ENCODE results near the gene TNFSF4.

DNA sequence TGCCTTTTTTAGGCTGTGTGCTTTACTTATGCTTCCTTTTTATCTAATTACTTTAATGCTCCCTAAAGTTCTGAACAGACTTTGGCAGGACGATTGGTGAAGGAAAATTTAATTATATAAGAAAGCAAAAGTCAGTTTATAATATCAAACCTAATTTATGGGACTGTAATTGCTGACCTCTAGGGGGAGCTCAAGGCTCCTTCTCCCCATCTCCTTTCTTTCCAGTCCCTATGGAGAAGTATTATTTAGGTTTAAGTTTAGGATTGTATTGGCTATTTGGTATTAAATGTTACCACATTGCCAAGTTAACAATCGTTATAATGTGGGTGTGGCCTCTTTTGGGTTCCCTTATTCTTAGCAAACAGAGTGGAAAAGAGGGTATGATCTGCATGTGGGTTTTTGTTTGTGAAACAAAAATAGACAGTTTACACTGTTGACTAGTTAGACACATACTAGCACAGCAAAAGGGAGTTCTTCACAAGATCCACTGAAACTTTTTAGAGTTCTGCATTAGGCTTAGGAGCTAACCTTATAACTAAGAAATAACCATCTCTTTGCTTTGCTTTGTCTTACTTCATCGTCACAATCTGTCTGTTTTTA, 48.2 kb upstream of the TNFSF4 start:
- TF ChIP-seq, protein P1, sequence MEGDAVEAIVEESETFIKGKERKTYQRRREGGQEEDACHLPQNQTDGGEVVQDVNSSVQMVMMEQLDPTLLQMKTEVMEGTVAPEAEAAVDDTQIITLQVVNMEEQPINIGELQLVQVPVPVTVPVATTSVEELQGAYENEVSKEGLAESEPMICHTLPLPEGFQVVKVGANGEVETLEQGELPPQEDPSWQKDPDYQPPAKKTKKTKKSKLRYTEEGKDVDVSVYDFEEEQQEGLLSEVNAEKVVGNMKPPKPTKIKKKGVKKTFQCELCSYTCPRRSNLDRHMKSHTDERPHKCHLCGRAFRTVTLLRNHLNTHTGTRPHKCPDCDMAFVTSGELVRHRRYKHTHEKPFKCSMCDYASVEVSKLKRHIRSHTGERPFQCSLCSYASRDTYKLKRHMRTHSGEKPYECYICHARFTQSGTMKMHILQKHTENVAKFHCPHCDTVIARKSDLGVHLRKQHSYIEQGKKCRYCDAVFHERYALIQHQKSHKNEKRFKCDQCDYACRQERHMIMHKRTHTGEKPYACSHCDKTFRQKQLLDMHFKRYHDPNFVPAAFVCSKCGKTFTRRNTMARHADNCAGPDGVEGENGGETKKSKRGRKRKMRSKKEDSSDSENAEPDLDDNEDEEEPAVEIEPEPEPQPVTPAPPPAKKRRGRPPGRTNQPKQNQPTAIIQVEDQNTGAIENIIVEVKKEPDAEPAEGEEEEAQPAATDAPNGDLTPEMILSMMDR (IDR thresholded peaks at IDR 0.05 in 2 of 3, conservative IDR thresholded peaks at IDR 0.05 in 1 of 3; ENCODE audit: borderline replicate concordance in 1 of 3, insufficient read depth in 1 of 3, low read depth in 2 of 3, low read length in 2 of 3) = peak; percentile 48 to 89 (median 78); a peak in 5 of 6 replicates
- TF ChIP-seq TCF7L2 (IDR thresholded peaks at IDR 0.05; ENCODE audit: borderline replicate concordance, extremely low read depth, insufficient read depth, insufficient read length) = no peak
- no peak for TF ChIP-seq ZFX (IDR thresholded peaks at IDR 0.05)
- TF ChIP-seq POLR2AphosphoS5 (IDR thresholded peaks at IDR 0.05; ENCODE audit: low read depth, low read length) = no peak
- TF ChIP-seq, protein P2, sequence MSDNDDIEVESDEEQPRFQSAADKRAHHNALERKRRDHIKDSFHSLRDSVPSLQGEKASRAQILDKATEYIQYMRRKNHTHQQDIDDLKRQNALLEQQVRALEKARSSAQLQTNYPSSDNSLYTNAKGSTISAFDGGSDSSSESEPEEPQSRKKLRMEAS (IDR thresholded peaks at IDR 0.05) = no peak
- TF ChIP-seq EZH2 (IDR thresholded peaks at IDR 0.05) = no peak
- TF ChIP-seq CEBPB (IDR thresholded peaks at IDR 0.05; ENCODE audit: low read depth) = no peak
- TF ChIP-seq ZNF274 (IDR thresholded peaks at IDR 0.05; ENCODE audit: low read depth, low read length) = no peak
- TF ChIP-seq CBX3 (IDR thresholded peaks at IDR 0.05; ENCODE audit: low read depth) = no peak
- TF ChIP-seq POLR2A (IDR thresholded peaks at IDR 0.05; ENCODE audit: borderline replicate concordance, extremely low read depth, insufficient read depth, insufficient read length) = no peak
- no peak for TF ChIP-seq EGR1 (IDR thresholded peaks at IDR 0.05; ENCODE audit: low read depth)
- TF ChIP-seq SIN3A (IDR thresholded peaks at IDR 0.05; ENCODE audit: low read depth) = no peak
- TF ChIP-seq, protein P3, sequence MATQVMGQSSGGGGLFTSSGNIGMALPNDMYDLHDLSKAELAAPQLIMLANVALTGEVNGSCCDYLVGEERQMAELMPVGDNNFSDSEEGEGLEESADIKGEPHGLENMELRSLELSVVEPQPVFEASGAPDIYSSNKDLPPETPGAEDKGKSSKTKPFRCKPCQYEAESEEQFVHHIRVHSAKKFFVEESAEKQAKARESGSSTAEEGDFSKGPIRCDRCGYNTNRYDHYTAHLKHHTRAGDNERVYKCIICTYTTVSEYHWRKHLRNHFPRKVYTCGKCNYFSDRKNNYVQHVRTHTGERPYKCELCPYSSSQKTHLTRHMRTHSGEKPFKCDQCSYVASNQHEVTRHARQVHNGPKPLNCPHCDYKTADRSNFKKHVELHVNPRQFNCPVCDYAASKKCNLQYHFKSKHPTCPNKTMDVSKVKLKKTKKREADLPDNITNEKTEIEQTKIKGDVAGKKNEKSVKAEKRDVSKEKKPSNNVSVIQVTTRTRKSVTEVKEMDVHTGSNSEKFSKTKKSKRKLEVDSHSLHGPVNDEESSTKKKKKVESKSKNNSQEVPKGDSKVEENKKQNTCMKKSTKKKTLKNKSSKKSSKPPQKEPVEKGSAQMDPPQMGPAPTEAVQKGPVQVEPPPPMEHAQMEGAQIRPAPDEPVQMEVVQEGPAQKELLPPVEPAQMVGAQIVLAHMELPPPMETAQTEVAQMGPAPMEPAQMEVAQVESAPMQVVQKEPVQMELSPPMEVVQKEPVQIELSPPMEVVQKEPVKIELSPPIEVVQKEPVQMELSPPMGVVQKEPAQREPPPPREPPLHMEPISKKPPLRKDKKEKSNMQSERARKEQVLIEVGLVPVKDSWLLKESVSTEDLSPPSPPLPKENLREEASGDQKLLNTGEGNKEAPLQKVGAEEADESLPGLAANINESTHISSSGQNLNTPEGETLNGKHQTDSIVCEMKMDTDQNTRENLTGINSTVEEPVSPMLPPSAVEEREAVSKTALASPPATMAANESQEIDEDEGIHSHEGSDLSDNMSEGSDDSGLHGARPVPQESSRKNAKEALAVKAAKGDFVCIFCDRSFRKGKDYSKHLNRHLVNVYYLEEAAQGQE (IDR thresholded peaks at IDR 0.05; ENCODE audit: low read depth) = no peak
- no peak for TF ChIP-seq SP1 (IDR thresholded peaks at IDR 0.05; ENCODE audit: low read depth)
